GM12892 (cell line): ENCODE measurements around the gene ISLR2.
A peak's percentile ranks its signal among the peaks of the same experiment; 100 is the strongest.

Source experiments
- DNase-seq: peaks from one replicate; pipeline ENCODE4 v3.0.0; 2011; ENCODE audit not compliant: insufficient read length
- FAIRE-seq: peaks from 2 replicates; lab custom pipeline; 2011; peaks lifted over from hg19 to GRCh38; lab: Jason Lieb, UNC
- POLR2A ChIP-seq: IDR thresholded peaks from 2 replicates; pipeline ENCODE4 v1.6.1; 2011; ENCODE audit warnings: low read depth, low read length, control low read depth
- POLR2AphosphoS5 ChIP-seq: IDR thresholded peaks from 2 replicates; pipeline ENCODE4 v1.6.1; 2011; ENCODE audit warnings: low read depth, low read length, control low read depth
- TAF1 ChIP-seq: IDR thresholded peaks from 2 replicates; pipeline ENCODE4 v1.6.1; 2011; ENCODE audit warnings: low read depth, mild to moderate bottlenecking, control low read depth, low read length, borderline replicate concordance

ISLR2 gene

DNA sequence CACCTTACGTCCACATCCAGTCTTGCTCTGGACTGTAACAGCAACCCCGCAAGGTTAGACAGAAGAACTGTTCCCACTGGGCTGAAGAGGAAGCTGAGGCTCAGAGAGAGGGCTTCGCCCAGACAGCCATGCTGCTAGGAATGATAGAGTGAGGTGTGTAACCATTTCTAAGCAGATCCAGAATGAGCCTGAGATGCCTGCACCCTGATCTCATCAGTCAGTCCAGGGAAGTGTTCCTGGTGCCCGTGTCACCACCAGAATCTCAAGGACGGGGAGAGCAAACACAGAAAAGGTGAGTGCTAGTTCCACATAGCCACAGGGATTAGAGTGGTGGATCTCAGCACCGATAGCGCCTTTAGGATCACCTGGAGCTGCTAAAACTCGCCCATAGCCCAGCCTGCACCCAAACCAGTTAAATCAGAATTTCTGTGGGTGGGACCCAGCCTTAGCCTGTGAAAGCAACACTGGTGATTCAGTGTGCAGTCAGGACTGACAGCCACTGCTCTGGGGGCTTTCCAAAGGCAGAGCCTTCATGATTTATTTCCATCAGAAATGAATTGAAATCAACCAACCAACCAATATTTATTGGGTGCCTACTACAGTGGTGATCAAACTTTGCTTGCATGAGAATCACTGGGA, 55.4 kb downstream of the ISLR2 start:
- TF ChIP-seq POLR2AphosphoS5, result no peak
- TF ChIP-seq POLR2A, result no peak
- no peak for TF ChIP-seq TAF1
- peak; percentile 67 for FAIRE-seq
- no peak for DNase-seq
